Measurements from ENCODE around the gene ROR2.

The ROR2 gene

GRCh38 chr9:91948101-91948596, 1.9 kb downstream of the ROR2 start:
- DNase-seq: no peak

DNA sequence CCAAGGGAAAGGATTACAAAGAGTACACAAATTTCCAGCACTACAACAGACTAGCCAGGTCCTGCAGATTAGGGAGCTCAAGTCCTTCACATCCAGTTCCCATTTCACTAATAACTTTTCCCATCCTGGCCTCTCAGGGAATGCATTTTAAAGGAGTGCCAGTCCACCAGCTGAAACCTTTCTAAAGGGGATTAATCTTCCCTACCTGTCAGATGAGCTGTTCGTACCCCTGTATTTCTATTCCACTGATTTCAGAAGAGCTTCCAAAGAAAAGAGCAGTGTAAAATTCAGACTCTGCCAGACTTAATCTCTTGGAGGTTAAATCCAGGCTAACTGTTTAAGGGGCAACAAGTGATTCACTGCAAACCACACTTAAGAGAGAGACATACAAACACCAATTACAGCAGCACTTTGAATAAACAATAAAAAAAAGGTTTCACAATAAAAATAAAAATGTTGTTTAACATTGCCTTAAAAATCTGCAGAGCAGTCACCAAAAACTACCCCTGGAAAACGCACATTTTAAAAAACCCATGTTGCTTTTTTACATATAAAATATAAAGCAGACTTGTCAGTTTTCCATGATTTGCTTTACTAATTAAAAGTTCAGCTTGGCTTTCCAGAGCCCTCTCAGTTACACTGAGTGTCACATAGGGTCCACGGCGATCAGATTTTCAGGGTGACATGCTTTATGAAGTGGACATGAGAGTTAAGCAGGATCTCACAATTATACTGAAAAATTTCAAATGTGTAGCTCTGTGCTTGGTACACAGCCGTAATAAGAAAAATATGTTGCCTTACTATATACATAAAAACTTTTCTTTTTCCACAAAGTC, 3.2 kb downstream of the ROR2 start:
- no peak for DNase-seq

GRCh38 chr9:91946196-91946595, 3.8 kb downstream of the ROR2 start:
- DNase-seq: no peak

- no peak for DNase-seq
Observed at GRCh38 chr9:91945277-91946085, 4.5 kb downstream of the ROR2 start.

DNA sequence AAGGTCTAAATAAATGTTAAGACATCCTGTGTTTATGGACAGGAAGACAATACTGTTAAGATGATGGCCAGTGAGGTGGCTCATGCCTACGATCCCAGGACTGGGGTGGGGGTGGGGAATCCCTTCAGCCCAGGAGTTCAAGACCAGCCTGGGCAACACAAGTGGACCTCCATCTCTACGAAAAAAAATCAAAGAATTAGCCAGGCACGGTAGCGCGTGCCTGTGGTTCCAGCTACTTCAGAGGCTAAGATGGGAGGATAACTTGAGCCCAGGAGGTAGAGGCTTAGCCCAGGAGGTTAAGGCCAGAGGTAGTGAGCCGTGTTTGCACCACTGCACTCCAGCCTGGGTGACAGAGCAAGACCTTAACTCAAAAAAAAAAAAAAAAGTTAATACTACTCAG, 5.3 kb downstream of the ROR2 start:
- no peak for DNase-seq

- no peak for DNase-seq
Observed at GRCh38 chr9:91943478-91944470, 6.3 kb downstream of the ROR2 start.

GRCh38 chr9:91942201-91942600, 7.8 kb downstream of the ROR2 start:
- no peak for DNase-seq

- no peak for DNase-seq
Observed at GRCh38 chr9:91939978-91940377, 10.1 kb downstream of the ROR2 start.

GRCh38 chr9:91937727-91938126, 12.3 kb downstream of the ROR2 start:
- no peak for DNase-seq

- DNase-seq: no peak
Observed at GRCh38 chr9:91937056-91937455, 13.0 kb downstream of the ROR2 start.

DNA sequence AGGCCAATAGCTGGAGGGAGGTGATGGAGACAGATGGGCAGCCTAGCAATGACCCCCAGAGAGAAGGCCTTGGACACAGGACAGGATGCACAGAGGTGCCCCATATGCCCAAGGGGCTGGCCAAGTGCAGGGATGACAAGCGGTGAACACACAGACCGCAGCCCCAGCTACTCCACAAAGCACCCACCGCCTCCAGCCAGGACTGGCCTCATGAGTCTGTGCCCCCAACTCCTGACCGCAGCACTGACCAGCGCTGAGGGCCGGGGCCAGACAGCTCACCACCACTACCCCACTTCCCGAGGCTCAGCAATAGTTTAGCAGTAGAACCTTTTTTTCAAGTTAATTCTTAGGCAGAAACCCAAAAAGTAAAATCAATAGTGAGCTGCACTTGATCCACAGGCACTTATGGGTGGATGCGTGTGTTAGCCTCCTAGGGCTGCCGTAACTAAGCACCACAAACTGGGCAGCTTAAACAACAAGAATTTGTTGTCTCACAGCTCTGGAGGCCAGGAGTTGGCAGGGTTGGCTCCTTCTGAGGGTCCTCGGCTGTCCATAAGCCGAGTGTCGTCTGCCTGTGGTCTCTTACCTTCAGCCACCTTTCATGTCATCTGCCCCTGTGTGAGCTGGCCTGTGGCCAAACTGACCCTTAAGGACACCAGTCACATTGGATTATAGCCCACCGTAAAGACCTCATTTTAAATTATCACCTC, 14.1 kb downstream of the ROR2 start:
- DNase-seq: no peak

- DNase-seq: no peak
Observed at GRCh38 chr9:91935066-91935749, 14.8 kb downstream of the ROR2 start.

DNA sequence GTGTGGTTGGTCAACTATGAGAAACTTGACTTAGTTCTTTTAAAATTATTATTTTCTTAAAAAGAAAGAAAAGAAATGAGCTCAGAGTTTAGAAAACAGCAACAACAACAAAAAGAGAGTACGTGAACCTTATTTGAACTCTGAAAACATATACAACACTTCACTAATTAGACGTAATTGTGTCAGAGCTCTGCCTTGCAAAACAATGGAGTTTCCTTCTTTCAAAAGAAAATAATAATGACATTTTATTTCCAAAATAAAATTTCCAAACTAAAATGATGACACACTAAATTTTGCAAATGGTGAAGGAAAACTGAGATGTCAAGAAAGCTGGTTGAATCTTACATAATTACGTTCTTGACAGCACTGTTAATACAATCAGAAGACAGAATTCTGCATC, 15.4 kb downstream of the ROR2 start:
- DNase-seq: no peak

DNA sequence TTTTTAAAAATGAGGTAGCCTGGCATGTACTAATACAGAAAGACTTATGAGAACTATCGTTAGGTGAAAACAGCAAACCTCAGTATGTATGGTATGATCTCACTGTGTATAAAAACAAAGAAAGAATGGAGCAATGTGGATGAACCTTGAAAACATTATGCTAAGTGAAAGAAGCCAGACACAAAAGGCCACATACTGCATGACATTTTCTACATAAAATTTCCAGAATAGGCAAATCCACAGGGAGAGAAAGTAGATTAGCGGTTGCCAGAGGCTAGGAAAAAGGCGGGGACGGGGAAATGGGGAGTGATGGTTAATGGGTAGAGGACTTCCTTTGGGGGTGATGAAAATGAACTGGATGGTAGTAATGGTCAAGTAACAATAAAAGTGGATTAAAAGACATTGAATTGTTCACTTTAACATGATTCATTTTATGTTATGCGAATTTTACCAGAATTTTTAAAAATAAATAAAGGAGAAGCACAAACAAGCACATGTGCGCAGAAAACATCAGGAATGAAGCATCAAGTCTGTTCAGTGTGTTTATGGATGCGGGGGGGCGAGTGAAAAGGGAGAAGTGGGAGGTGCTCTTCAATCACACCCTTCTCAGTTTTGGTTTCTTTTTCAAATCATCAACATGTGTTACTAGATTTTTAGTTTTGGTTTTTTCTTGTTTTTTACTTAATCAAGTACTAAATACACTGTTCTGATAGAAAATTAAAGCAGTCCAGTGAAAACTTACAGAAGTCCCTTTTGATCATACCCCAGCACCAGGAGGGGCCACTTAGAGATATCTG, 16.3 kb downstream of the ROR2 start:
- DNase-seq: no peak

- no peak for DNase-seq
Observed at GRCh38 chr9:91930475-91930874, 19.6 kb downstream of the ROR2 start.

GRCh38 chr9:91929331-91929730, 20.7 kb downstream of the ROR2 start:
- DNase-seq: no peak

GRCh38 chr9:91927922-91928510, 22.0 kb downstream of the ROR2 start:
- no peak for DNase-seq

DNA sequence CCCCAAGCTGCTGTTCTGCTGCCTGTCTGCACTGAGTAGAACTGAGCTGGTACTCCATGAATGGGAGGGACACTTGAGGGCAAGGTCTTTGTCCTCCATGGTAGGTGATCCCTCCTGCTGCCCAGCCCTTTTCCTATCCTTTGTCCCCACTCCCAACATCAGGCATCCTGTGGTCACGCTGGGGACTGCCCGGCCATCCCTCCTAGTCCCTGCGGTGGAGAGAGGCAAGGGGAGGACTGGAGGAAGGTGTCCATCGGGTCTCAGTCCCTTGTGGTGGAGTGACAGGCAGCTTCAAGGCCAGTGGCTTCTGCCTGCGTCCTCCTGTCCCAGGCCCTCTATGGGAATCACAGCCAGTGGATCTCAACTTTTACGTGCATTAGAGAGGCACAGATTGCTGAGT, 25.9 kb downstream of the ROR2 start:
- DNase-seq: no peak

DNA sequence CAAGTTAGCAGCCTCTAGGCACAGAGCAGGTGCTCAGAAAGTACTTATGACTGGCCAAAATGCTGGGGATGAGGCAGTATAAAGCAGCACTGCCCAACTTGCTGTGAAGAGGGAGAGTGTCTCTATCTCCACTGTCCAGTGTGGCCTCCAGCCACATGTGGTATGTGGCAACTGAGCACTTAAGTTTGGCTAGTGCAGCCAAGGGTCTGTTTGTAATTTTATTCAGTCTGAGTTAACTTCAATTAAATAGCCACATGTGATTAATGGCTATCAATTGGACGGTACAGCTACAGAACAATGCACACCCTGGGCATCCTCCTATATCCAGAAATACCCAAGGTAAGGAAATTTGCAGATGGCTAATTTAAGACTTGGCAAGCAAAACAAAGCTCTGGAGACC, 26.9 kb downstream of the ROR2 start:
- no peak for DNase-seq

GRCh38 chr9:91921371-91921770, 28.7 kb downstream of the ROR2 start:
- no peak for DNase-seq
